Heart right ventricle (tissue), 16 donors: ENCODE data around the gene TAF10. TPM values are rescaled to one million over a fixed set of nuclear protein-coding genes. Genes with fewer than 3 reads are reported as not detected.

Experiments
- ATAC-seq, 8 donors: fragments of 200-7000 bp; cut with Tn5 transposase; one replicate each; pipeline ENCODE4 v1.9.1; 2020; ENCODE audit warnings: mild to moderate bottlenecking in 8 of 8, moderate library complexity in 8 of 8, moderate number of reproducible peaks in 1 of 8
- DNase-seq, 2 donors: peaks; one replicate each; pipeline ENCODE4 v3.0.0-alpha.2; 2020
- H3K27ac ChIP-seq, 10 donors: fragments of 200-600 bp; sonication (generic) in 2 of 10; one replicate each; pipeline versions ENCODE4 v1.5.0 to v1.8.0; 2020 to 2022; ENCODE audit warnings: mild to moderate bottlenecking in 3 of 10
- H3K27me3 ChIP-seq, 7 donors: fragments of 200-600 bp; one replicate each; pipeline ENCODE4 v1.8.0; 2021 to 2022; ENCODE audit warnings: mild to moderate bottlenecking in 2 of 7
- H3K36me3 ChIP-seq, 9 donors: fragments of 200-600 bp; sonication (generic) in 1 of 9; one replicate each; pipeline versions ENCODE4 v1.5.0 to v1.8.0; 2020 to 2022; ENCODE audit warnings: mild to moderate bottlenecking in 2 of 9
- H3K4me1 ChIP-seq, 9 donors: fragments of 200-600 bp; sonication (generic) in 1 of 9; one replicate each; pipeline versions ENCODE4 v1.5.0 to v1.8.0; 2020 to 2022; ENCODE audit warnings: mild to moderate bottlenecking in 4 of 9
- H3K4me3 ChIP-seq, 10 donors: fragments of 200-600 bp; sonication (generic) in 2 of 10; one replicate each; pipeline versions ENCODE4 v1.5.0 to v1.8.0; 2020 to 2022; ENCODE audit warnings: mild to moderate bottlenecking in 7 of 10, moderate library complexity in 2 of 10
- H3K9me3 ChIP-seq, 11 donors: fragments of 200-600 bp in 10 of 11; sonication (generic) in 2 of 11; one replicate each; pipeline versions ENCODE4 v1.5.0 to v1.8.0; 2013 to 2022; ENCODE audit warnings: mild to moderate bottlenecking in 2 of 11, control low read depth in 1 of 11, moderate library complexity in 1 of 11
- WGBS, 2 donors: extraction: QIAGEN DNeasy Blood & Tissue Kit; methylation state at CpG; one replicate each; pipeline ENCODE4 v1.1.7; 2013; ENCODE audit warnings: inconsistent platforms in 1 of 2; 5-methylcytosine and 5-hydroxymethylcytosine counted together
- intact Hi-C, 10 donors: fragments of 100-400 bp; cut with DNase I; formaldehyde crosslinking; loops; one replicate each; pipeline versions ENCODE4 v1.11.1 to v1.14.2; 2022
- polyA plus RNA-seq, 2 donors: library from polyadenylated mRNA; stranded (reverse); fragments of 200-250 nt; gene quantifications; one replicate each; pipeline ENCODE4 v1.2.3, GENCODE V29; 2013
- total RNA-seq, 10 donors: library from RNA; stranded (reverse); fragmentation: NEBNext Ultra II Directional in 3 of 10; extraction: Animal tissue kit (Norgen Biotek cat#: 25700) in 3 of 10; gene quantifications; one replicate each; pipeline versions ENCODE4 v1.2.1 to v1.2.4, GENCODE V29; 2021 to 2023
- TF ChIP-seq, protein P1 (sequence below), 9 donors: fragments of 200-600 bp; sonication (generic) in 2 of 9; IDR thresholded peaks; one replicate each; pipeline versions ENCODE4 v1.5.0 to v1.8.0; 2021 to 2022; ENCODE audit warnings: antibody characterized with exemption in 9 of 9, mild to moderate bottlenecking in 5 of 9, moderate library complexity in 1 of 9
- donor health status: Arrhythmogenic right ventricular cardiomyopathy.
- donor health status: ischemic (EF 13 %, LVEDD 7.1; RV severe dilation, severe dysfunction).
- donor health status: healthy with polysubstance abuse.
- donor health status: DM: no; HTN: yes; CAD: no.
- donor health status: DM: no; HTN: no; CAD: no.
- donor health status: ischemic (EF 25% LVEDD 6.9; RV normal size, moderate dysfunction).
- donor health status: ischemic (EF 25% LVEDD 5.7; RV mildly dilated, moderate dysfunction).
- donor health status: healthy.
- donor health status: DM: yes; HTN: yes; CAD: no.
- donor health status: Ischemic cardiomyopathy.
- donor health status: ischemic (EF 35%, LVEDD 5.7; RV mildly dilated, moderate dysfunction).
- donor health status: nonischemic (EF 11% LVEDD 7.7; RV severe dilation, severe dysfunction).
- donor health status: DM: yes; HTN: yes; CAD: no.
- donor health status: PGD.
- donor health status: ischemic (EF 29% LVEDD 5.4; RV normal size, mild dysfunction).
- donor health status: nonischemic (EF 23%, LVEDD 6.1; RV moderate dilation, normal function).

The TAF10 gene
- total and polyA plus RNA-seq, 12 donors: 78.0 to 254 (median 90.5) TPM

DNA sequence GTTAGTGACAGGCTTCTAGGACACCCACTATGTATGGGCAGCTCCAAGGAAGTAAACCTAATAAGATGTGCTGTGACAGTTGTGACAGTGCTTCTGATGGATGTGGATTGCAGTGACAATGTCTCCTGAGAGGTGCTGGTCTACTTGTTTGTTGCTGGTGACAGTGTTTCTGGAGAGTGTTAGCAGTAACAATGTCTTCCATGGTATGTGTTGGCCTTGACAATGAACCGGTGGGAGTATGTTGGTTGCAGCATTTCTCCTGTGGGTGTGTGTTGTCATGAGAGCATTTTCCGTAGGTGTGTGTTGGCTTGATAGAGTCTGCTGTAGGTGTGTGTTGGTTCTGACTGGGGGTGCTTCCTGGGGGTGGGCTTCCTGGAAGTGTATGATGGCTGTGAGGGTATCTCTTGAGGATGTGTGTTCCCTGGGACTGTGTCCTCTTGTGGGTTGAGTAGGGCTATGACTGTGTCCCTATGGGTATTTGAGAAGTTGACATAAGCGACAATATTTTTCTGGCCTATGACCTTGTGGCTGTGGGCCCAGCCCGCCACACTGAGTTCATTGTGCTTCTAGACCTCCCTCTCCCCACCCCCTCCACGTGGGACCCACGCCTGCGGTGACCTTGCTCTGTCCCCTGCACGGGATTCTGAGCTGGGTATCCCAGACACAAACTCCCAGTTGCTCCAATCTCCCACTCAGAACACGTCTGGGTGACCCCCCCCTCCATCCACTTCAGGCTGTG lies 42.4 kb upstream of the TAF10 start:
- ATAC-seq (peak; percentile 40 to 69 (median 54)), DNase-seq (peak; percentile 47 to 59)
- TF ChIP-seq, protein P1, sequence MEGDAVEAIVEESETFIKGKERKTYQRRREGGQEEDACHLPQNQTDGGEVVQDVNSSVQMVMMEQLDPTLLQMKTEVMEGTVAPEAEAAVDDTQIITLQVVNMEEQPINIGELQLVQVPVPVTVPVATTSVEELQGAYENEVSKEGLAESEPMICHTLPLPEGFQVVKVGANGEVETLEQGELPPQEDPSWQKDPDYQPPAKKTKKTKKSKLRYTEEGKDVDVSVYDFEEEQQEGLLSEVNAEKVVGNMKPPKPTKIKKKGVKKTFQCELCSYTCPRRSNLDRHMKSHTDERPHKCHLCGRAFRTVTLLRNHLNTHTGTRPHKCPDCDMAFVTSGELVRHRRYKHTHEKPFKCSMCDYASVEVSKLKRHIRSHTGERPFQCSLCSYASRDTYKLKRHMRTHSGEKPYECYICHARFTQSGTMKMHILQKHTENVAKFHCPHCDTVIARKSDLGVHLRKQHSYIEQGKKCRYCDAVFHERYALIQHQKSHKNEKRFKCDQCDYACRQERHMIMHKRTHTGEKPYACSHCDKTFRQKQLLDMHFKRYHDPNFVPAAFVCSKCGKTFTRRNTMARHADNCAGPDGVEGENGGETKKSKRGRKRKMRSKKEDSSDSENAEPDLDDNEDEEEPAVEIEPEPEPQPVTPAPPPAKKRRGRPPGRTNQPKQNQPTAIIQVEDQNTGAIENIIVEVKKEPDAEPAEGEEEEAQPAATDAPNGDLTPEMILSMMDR (IDR thresholded peaks at IDR 0.05): no peak
- H3K27ac ChIP-seq: peak overlapping the region; percentile 33 to 91 (median 81)
- H3K27me3 ChIP-seq: peaks cover 0 to 24% (median 0%) of the 10 kb centered on the region in 7 donors
- peak overlapping the region in 9 of 10 donors; percentile 40 to 61 (median 57) for H3K4me3 ChIP-seq
- WGBS, 2 donors: 30 to 33% methylated on average over 9 of the region's 9 CpGs
- intact Hi-C loops: loop anchor here in 1 of 10 donors (5.0 kb wide), 1 partner anchor 42 kb away; the partner anchor contains the start of gene TAF10
- peaks cover 8 to 67% (median 21%) of the 10 kb centered on the region in 9 donors for H3K4me1 ChIP-seq
- H3K36me3 ChIP-seq: no peaks in the 10 kb centered on the region
- H3K9me3 ChIP-seq: no peaks in the 10 kb centered on the region

DNA sequence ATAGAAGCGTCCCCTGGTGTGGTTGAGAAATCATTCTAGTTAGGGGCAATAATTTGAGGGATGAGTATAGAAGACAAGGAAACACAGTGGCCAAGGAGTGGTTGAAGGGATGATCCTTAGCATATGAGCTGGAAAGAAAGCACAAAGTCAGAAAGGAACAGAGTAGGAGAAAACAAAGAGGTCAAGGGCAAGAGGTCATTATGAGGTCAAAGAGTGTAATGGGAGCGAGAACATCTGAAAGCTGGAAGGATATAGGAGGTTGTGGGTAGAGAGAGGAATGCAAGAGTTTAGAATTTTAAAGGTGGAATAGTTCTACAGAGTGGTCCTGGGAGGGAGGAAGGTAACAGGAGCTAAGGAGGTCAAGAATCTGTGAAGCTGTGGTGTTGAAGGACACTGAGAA lies 41.6 kb upstream of the TAF10 start:
- Histone ChIP-seq H3K27me3 (peaks cover 0 to 24% (median 0%) of the 10 kb centered on the region in 7 donors), H3K27ac (peak overlapping the region in 1 of 10 donors; percentile 91), H3K4me1 (peaks cover 8 to 74% (median 26%) of the 10 kb centered on the region in 9 donors), H3K4me3 (no peak overlapping the region), H3K36me3 (no peaks in the 10 kb centered on the region), H3K9me3 (no peaks in the 10 kb centered on the region)
- intact Hi-C loops: loop anchor here in 1 of 10 donors (5.0 kb wide), 1 partner anchor 41 kb away; the partner anchor contains the start of gene TAF10
- 92 to 93% methylated on average over 2 of the region's 2 CpGs for WGBS, 2 donors
- no peak for DNase-seq
- no peak for ATAC-seq
- TF ChIP-seq, protein P1 (IDR thresholded peaks at IDR 0.05): no peak

DNA sequence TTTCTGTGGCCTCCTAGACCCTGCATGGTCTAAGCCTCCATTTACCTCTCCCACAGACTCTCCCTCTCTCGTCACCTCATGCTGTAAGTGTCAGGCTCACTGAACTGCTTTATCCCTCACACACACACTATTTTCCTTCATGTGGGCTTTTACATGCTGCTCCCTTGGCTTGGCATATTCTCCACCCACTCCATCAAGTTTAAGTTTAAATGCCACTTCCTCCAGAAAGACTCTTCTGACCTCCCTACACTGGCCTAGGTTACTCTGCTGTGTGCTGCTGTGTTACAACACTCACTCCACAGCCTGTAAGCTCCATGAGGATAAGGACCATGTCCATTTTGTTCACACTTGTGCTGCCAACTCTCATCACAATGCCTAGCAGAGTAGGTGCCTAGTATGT lies 41.1 kb upstream of the TAF10 start:
- H3K4me1 ChIP-seq: peaks cover 8 to 79% (median 32%) of the 10 kb centered on the region in 9 donors
- WGBS, 2 donors: 90 to 96% methylated on average over 1 of the region's 1 CpG

DNA sequence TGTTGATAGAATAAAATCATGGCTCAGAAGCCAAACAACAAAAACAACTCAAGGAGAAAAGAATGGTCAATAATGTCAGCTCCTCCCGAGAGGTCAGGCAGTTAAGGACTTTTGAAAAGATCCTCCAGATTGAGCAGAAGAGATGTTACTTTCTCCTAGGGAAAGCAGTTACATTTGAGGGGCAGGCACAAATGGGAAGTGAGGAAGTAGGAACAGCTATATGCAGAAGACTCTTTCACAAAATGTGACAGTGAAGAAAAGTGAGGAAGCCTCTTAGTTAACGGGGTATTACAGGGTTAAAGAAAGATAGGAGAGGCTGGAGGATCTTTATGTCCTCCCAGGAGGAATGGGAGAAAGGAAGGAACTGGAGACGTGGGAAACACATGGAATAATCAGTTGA lies 40.2 kb upstream of the TAF10 start:
- WGBS, 2 donors: 50 to 62% methylated on average over 3 of the region's 3 CpGs
- H3K4me3 ChIP-seq: no peak overlapping the region

More for the DNA sequence above, 41.1 kb upstream of the TAF10 start:
- Histone ChIP-seq H3K27ac (peak overlapping the region in 3 of 10 donors; percentile 2 to 94 (median 18)), H3K4me3 (no peak overlapping the region), H3K9me3 (no peaks in the 10 kb centered on the region), H3K27me3 (peaks cover 0 to 24% (median 0%) of the 10 kb centered on the region in 7 donors), H3K36me3 (no peaks in the 10 kb centered on the region)
- TF ChIP-seq, protein P1 (IDR thresholded peaks at IDR 0.05): no peak
- intact Hi-C loops: loop anchor here in 1 of 10 donors (5.0 kb wide), 1 partner anchor 41 kb away; the partner anchor contains the start of gene TAF10
- ATAC-seq (no peak), DNase-seq (no peak)

More for the DNA sequence above, 40.2 kb upstream of the TAF10 start:
- TF ChIP-seq, protein P1 (IDR thresholded peaks at IDR 0.05): no peak
- H3K36me3 ChIP-seq: no peaks in the 10 kb centered on the region
- intact Hi-C loops: loop anchor here in 1 of 10 donors (5.0 kb wide), 1 partner anchor 40 kb away; the partner anchor contains the start of gene TAF10
- H3K9me3 ChIP-seq: no peaks in the 10 kb centered on the region
- ATAC-seq (no peak), DNase-seq (no peak)
- peaks cover 9 to 79% (median 41%) of the 10 kb centered on the region in 9 donors for H3K4me1 ChIP-seq
- peaks cover 0 to 21% (median 0%) of the 10 kb centered on the region in 7 donors for H3K27me3 ChIP-seq
- H3K27ac ChIP-seq: peak overlapping the region in 2 of 10 donors; percentile 18 to 94
